Progenitor cell of endocrine pancreas (in vitro differentiated cells): ENCODE results near the gene FSTL1. TPM values are rescaled to one million over a fixed set of nuclear protein-coding genes. Genes with fewer than 3 reads are reported as not detected.

Experiments
- DNase-seq: peaks from one replicate; pipeline ENCODE4 v3.0.0; 2021; ENCODE audit warnings: low spot score; ENCODE audit not compliant: unreplicated experiment
- H3K27ac Mint-ChIP-seq: 2 replicates; pipeline ENCODE4 v1.8.0; 2021; ENCODE audit warnings: mild to moderate bottlenecking, moderate library complexity, mixed read lengths
- H3K27me3 Mint-ChIP-seq: 2 replicates; pipeline ENCODE4 v1.8.0; 2021; ENCODE audit warnings: mixed read lengths
- H3K36me3 Mint-ChIP-seq: 2 replicates; pipeline ENCODE4 v1.8.0; 2022; ENCODE audit warnings: mixed read lengths; ENCODE audit not compliant: insufficient read depth
- H3K4me1 Mint-ChIP-seq: 2 replicates; pipeline ENCODE4 v1.8.0; 2021; ENCODE audit warnings: low read depth, mixed read lengths
- H3K4me3 Mint-ChIP-seq: 2 replicates; pipeline ENCODE4 v1.8.0; 2021; ENCODE audit warnings: low read depth, mild to moderate bottlenecking, moderate library complexity, mixed read lengths
- H3K9me3 Mint-ChIP-seq: 2 replicates; pipeline ENCODE4 v1.8.0; 2021; ENCODE audit warnings: low read depth, mixed read lengths
- CTCF ChIP-seq: fragments of 200-600 bp; sonication (generic); IDR thresholded peaks from one replicate; pipeline ENCODE4 v1.5.0; 2021; ENCODE audit warnings: antibody characterized with exemption, mild to moderate bottlenecking; ENCODE audit not compliant: unreplicated experiment
- total RNA-seq: library from RNA; stranded (reverse); gene quantifications from 2 replicates; pipeline ENCODE4 v1.2.1, GENCODE V29; 2021

The FSTL1 gene
- total RNA-seq, 1 donor from 2014 or later, result 210 TPM

GRCh38 chr3:120460181-120460790, 9.5 kb upstream of the FSTL1 start:
- H3K27ac Mint-ChIP-seq, result no peak overlapping the region
- H3K4me1 Mint-ChIP-seq, result peaks cover 4% of the 10 kb centered on the region
- no peak overlapping the region for H3K4me3 Mint-ChIP-seq
- TF ChIP-seq CTCF, result no peak
- no peaks in the 10 kb centered on the region for H3K36me3 Mint-ChIP-seq
- DNase-seq, result no peak
- H3K27me3 Mint-ChIP-seq, result peaks cover 12% of the 10 kb centered on the region
- peaks cover 4% of the 10 kb centered on the region for H3K9me3 Mint-ChIP-seq

- TF ChIP-seq CTCF, result no peak
- no peak overlapping the region for H3K27ac Mint-ChIP-seq
- no peaks in the 10 kb centered on the region for H3K36me3 Mint-ChIP-seq
- H3K9me3 Mint-ChIP-seq, result peaks cover 4% of the 10 kb centered on the region
- peaks cover 4% of the 10 kb centered on the region for H3K4me1 Mint-ChIP-seq
- peaks cover 12% of the 10 kb centered on the region for H3K27me3 Mint-ChIP-seq
- DNase-seq, result no peak
- no peak overlapping the region for H3K4me3 Mint-ChIP-seq
Measured at GRCh38 chr3:120459196-120459595, 8.4 kb upstream of the FSTL1 start.

GRCh38 chr3:120457827-120458226, 7.0 kb upstream of the FSTL1 start:
- peaks cover 4% of the 10 kb centered on the region for H3K4me1 Mint-ChIP-seq
- no peaks in the 10 kb centered on the region for H3K36me3 Mint-ChIP-seq
- no peak for TF ChIP-seq CTCF
- H3K27me3 Mint-ChIP-seq, result peaks cover 13% of the 10 kb centered on the region
- H3K27ac Mint-ChIP-seq, result no peak overlapping the region
- H3K9me3 Mint-ChIP-seq, result peaks cover 8% of the 10 kb centered on the region
- no peak overlapping the region for H3K4me3 Mint-ChIP-seq
- DNase-seq, result no peak

- no peak for TF ChIP-seq CTCF
- no peaks in the 10 kb centered on the region for H3K36me3 Mint-ChIP-seq
- H3K27me3 Mint-ChIP-seq, result peaks cover 7% of the 10 kb centered on the region
- H3K9me3 Mint-ChIP-seq, result peaks cover 8% of the 10 kb centered on the region
- H3K4me1 Mint-ChIP-seq, result peaks cover 9% of the 10 kb centered on the region
- no peak overlapping the region for H3K4me3 Mint-ChIP-seq
- DNase-seq, result no peak
- no peak overlapping the region for H3K27ac Mint-ChIP-seq
Measured at GRCh38 chr3:120454076-120454689, 3.4 kb upstream of the FSTL1 start.

GRCh38 chr3:120452816-120453215, 2.0 kb upstream of the FSTL1 start:
- peak overlapping the region; percentile 46 for H3K4me3 Mint-ChIP-seq
- H3K27me3 Mint-ChIP-seq, result peaks cover 2% of the 10 kb centered on the region
- no peak for TF ChIP-seq CTCF

More at GRCh38 chr3:120452816-120453215, 2.0 kb upstream of the FSTL1 start:
- Mint-ChIP-seq H3K9me3 (peaks cover 4% of the 10 kb centered on the region), H3K4me1 (peaks cover 13% of the 10 kb centered on the region), H3K36me3 (peaks cover 1% of the 10 kb centered on the region), H3K27ac (no peak overlapping the region)
- DNase-seq, result no peak
